Measurements from ENCODE around the gene SLC39A10.

The SLC39A10 gene

GRCh38 chr2:195709901-195710806 is 53.1 kb downstream of the SLC39A10 start:
- Histone ChIP-seq H3K9me3 (ENCODE audit: control insufficient read depth, insufficient read depth, low read length) (no peaks in the 10 kb centered on the region), H3K4me1 (ENCODE audit: control insufficient read depth, insufficient read depth, low read length) (no peaks in the 10 kb centered on the region), H3K4me3 (ENCODE audit: low read depth, low read length) (no peak overlapping the region), H3K27me3 (ENCODE audit: control insufficient read depth, insufficient read depth, low read length) (no peaks in the 10 kb centered on the region), H3K9ac (ENCODE audit: low read depth, low read length) (no peak overlapping the region), H3K36me3 (ENCODE audit: control insufficient read depth, insufficient read depth, low read length) (peaks cover 3% of the 10 kb centered on the region)

GRCh38 chr2:195711478-195711877 is 54.5 kb downstream of the SLC39A10 start:
- H3K9me3 ChIP-seq (ENCODE audit: control insufficient read depth, insufficient read depth, low read length) = no peaks in the 10 kb centered on the region
- no peaks in the 10 kb centered on the region for H3K27me3 ChIP-seq (ENCODE audit: control insufficient read depth, insufficient read depth, low read length)
- peaks cover 7% of the 10 kb centered on the region for H3K36me3 ChIP-seq (ENCODE audit: control insufficient read depth, insufficient read depth, low read length)
- no peaks in the 10 kb centered on the region for H3K4me1 ChIP-seq (ENCODE audit: control insufficient read depth, insufficient read depth, low read length)
- H3K4me3 ChIP-seq (ENCODE audit: low read depth, low read length) = no peak overlapping the region
- no peak overlapping the region for H3K9ac ChIP-seq (ENCODE audit: low read depth, low read length)

GRCh38 chr2:195716466-195716865 is 59.4 kb downstream of the SLC39A10 start:
- peaks cover 4% of the 10 kb centered on the region for H3K36me3 ChIP-seq (ENCODE audit: control insufficient read depth, insufficient read depth, low read length)
- H3K4me3 ChIP-seq (ENCODE audit: low read depth, low read length) = no peak overlapping the region
- no peak overlapping the region for H3K9ac ChIP-seq (ENCODE audit: low read depth, low read length)
- H3K4me1 ChIP-seq (ENCODE audit: control insufficient read depth, insufficient read depth, low read length) = no peaks in the 10 kb centered on the region
- H3K9me3 ChIP-seq (ENCODE audit: control insufficient read depth, insufficient read depth, low read length) = no peaks in the 10 kb centered on the region
- H3K27me3 ChIP-seq (ENCODE audit: control insufficient read depth, insufficient read depth, low read length) = no peaks in the 10 kb centered on the region

- H3K4me1 ChIP-seq (ENCODE audit: control insufficient read depth, insufficient read depth, low read length) = no peaks in the 10 kb centered on the region
- H3K9ac ChIP-seq (ENCODE audit: low read depth, low read length) = no peak overlapping the region
- H3K9me3 ChIP-seq (ENCODE audit: control insufficient read depth, insufficient read depth, low read length) = no peaks in the 10 kb centered on the region
- H3K4me3 ChIP-seq (ENCODE audit: low read depth, low read length) = no peak overlapping the region
- no peaks in the 10 kb centered on the region for H3K27me3 ChIP-seq (ENCODE audit: control insufficient read depth, insufficient read depth, low read length)
- no peaks in the 10 kb centered on the region for H3K36me3 ChIP-seq (ENCODE audit: control insufficient read depth, insufficient read depth, low read length)
Measured at GRCh38 chr2:195721042-195721441, 64.0 kb downstream of the SLC39A10 start.

DNA sequence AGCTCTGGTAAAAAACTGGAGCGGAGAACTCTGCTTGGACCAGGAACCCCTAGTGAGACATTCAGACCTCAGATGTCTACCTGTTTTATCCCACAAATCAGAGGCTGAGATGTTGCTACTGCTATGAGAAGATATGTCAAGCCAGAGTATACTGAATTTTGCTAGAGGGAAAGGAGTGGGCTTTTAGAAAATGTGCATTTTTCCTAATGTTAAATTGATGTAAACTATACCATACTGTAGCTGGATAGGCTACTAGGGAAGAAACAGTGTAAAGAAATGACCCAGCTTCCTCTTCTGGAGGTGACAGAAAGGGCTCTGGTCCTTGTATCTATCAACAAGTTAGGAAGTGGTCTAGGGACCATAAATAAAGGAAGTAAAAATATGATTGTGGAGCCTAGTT is 65.0 kb downstream of the SLC39A10 start:
- H3K9me3 ChIP-seq (ENCODE audit: control insufficient read depth, insufficient read depth, low read length) = no peaks in the 10 kb centered on the region
- no peaks in the 10 kb centered on the region for H3K36me3 ChIP-seq (ENCODE audit: control insufficient read depth, insufficient read depth, low read length)
- H3K27me3 ChIP-seq (ENCODE audit: control insufficient read depth, insufficient read depth, low read length) = no peaks in the 10 kb centered on the region
- no peaks in the 10 kb centered on the region for H3K4me1 ChIP-seq (ENCODE audit: control insufficient read depth, insufficient read depth, low read length)
- no peak overlapping the region for H3K4me3 ChIP-seq (ENCODE audit: low read depth, low read length)
- H3K9ac ChIP-seq (ENCODE audit: low read depth, low read length) = no peak overlapping the region

DNA sequence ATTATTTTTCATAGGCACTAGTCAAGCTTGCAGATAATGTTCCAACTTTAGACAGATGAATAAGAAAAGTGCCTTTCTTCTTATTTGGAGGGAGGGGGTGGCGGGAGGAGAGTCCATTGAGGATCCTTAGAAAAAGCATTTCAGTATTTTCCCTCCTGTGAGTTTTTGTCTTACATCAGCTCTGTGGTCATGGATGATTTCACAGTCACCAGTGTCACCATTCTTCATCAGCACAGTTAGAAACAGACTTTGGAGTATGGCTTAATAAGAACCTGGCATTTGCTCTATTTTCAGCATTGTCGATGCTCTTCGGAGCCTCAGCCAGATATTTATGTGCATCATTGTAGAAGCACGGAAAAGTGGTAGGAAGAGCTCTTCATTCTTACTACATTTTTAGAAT is 70.1 kb downstream of the SLC39A10 start:
- H3K4me3 ChIP-seq (ENCODE audit: low read depth, low read length) = no peak overlapping the region
- no peaks in the 10 kb centered on the region for H3K4me1 ChIP-seq (ENCODE audit: control insufficient read depth, insufficient read depth, low read length)
- H3K27me3 ChIP-seq (ENCODE audit: control insufficient read depth, insufficient read depth, low read length) = no peaks in the 10 kb centered on the region
- H3K9me3 ChIP-seq (ENCODE audit: control insufficient read depth, insufficient read depth, low read length) = no peaks in the 10 kb centered on the region
- H3K9ac ChIP-seq (ENCODE audit: low read depth, low read length) = no peak overlapping the region
- H3K36me3 ChIP-seq (ENCODE audit: control insufficient read depth, insufficient read depth, low read length) = peaks cover 5% of the 10 kb centered on the region

DNA sequence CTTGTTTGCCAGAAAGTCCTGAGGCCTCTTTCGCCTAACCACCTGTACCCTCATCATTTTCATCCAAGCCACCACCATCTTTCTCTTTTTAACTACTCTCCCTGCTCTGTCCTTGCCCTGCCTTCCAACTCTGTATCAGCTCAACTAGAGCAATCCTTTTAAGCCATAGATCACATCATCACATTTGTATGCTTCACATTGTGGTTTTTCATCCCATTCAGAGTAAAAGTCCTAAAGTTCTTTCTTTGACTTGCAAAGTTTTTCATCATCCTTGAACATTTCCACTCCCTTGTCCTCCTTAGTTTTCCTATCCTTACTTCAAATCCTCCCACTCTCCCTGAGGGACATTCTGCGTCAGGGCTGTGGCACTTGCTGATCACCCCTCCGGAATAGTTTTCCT is 73.9 kb downstream of the SLC39A10 start:
- Histone ChIP-seq H3K9me3 (ENCODE audit: control insufficient read depth, insufficient read depth, low read length) (no peaks in the 10 kb centered on the region), H3K4me3 (ENCODE audit: low read depth, low read length) (no peak overlapping the region), H3K27me3 (ENCODE audit: control insufficient read depth, insufficient read depth, low read length) (no peaks in the 10 kb centered on the region), H3K9ac (ENCODE audit: low read depth, low read length) (no peak overlapping the region), H3K4me1 (ENCODE audit: control insufficient read depth, insufficient read depth, low read length) (no peaks in the 10 kb centered on the region), H3K36me3 (ENCODE audit: control insufficient read depth, insufficient read depth, low read length) (peaks cover 5% of the 10 kb centered on the region)

- Histone ChIP-seq H3K9ac (ENCODE audit: low read depth, low read length) (no peak overlapping the region), H3K4me3 (ENCODE audit: low read depth, low read length) (no peak overlapping the region), H3K27me3 (ENCODE audit: control insufficient read depth, insufficient read depth, low read length) (no peaks in the 10 kb centered on the region), H3K9me3 (ENCODE audit: control insufficient read depth, insufficient read depth, low read length) (no peaks in the 10 kb centered on the region), H3K4me1 (ENCODE audit: control insufficient read depth, insufficient read depth, low read length) (no peaks in the 10 kb centered on the region), H3K36me3 (ENCODE audit: control insufficient read depth, insufficient read depth, low read length) (peaks cover 5% of the 10 kb centered on the region)
Measured at GRCh38 chr2:195732574-195732973, 75.5 kb downstream of the SLC39A10 start.

DNA sequence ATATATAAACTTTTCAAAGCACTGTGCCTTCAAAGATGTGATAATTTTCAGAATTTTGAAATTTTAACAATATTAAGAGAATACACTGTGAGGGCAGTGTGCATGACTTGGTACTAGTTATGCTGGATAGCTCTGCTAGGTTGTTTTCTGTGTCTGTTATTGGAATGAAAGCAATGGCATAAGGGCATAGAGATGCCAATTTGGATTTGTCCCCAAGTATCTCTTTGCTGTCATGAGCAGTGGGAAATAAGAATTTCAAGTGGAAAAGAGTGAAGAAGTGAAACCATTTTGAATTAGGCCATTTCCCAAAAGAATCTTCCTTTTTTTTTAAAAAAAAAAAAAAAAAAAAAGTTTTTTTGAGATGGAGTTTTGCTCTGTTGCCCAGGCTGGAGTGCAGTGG is 76.8 kb downstream of the SLC39A10 start:
- no peaks in the 10 kb centered on the region for H3K4me1 ChIP-seq (ENCODE audit: control insufficient read depth, insufficient read depth, low read length)
- H3K9ac ChIP-seq (ENCODE audit: low read depth, low read length) = no peak overlapping the region
- peaks cover 5% of the 10 kb centered on the region for H3K36me3 ChIP-seq (ENCODE audit: control insufficient read depth, insufficient read depth, low read length)
- H3K4me3 ChIP-seq (ENCODE audit: low read depth, low read length) = no peak overlapping the region
- H3K9me3 ChIP-seq (ENCODE audit: control insufficient read depth, insufficient read depth, low read length) = no peaks in the 10 kb centered on the region
- no peaks in the 10 kb centered on the region for H3K27me3 ChIP-seq (ENCODE audit: control insufficient read depth, insufficient read depth, low read length)

DNA sequence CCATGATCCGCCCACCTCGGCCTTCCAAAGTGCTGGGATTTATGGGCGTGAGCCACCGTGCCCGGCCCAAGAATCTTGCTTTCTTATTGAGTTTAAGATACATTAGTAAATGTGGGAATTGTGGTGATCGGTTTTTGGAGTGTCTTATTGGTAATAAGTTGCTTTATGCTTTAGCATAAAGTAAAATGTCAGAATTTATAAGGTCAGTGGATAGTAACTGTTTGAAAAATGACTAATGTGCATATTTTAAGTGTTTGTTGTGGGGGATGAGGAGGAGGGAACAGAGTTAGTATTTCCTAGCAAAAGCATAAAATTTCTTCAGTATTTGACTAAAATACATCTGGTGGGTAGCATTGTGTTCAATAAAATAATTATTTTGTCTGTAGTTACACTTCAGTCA is 77.4 kb downstream of the SLC39A10 start:
- Histone ChIP-seq H3K9ac (ENCODE audit: low read depth, low read length) (no peak overlapping the region), H3K27me3 (ENCODE audit: control insufficient read depth, insufficient read depth, low read length) (no peaks in the 10 kb centered on the region), H3K4me1 (ENCODE audit: control insufficient read depth, insufficient read depth, low read length) (no peaks in the 10 kb centered on the region), H3K9me3 (ENCODE audit: control insufficient read depth, insufficient read depth, low read length) (no peaks in the 10 kb centered on the region), H3K4me3 (ENCODE audit: low read depth, low read length) (no peak overlapping the region), H3K36me3 (ENCODE audit: control insufficient read depth, insufficient read depth, low read length) (peaks cover 5% of the 10 kb centered on the region)

GRCh38 chr2:195734931-195735330 is 77.9 kb downstream of the SLC39A10 start:
- H3K9ac ChIP-seq (ENCODE audit: low read depth, low read length) = no peak overlapping the region
- H3K9me3 ChIP-seq (ENCODE audit: control insufficient read depth, insufficient read depth, low read length) = no peaks in the 10 kb centered on the region
- H3K4me3 ChIP-seq (ENCODE audit: low read depth, low read length) = no peak overlapping the region
- peaks cover 5% of the 10 kb centered on the region for H3K36me3 ChIP-seq (ENCODE audit: control insufficient read depth, insufficient read depth, low read length)
- no peaks in the 10 kb centered on the region for H3K27me3 ChIP-seq (ENCODE audit: control insufficient read depth, insufficient read depth, low read length)
- H3K4me1 ChIP-seq (ENCODE audit: control insufficient read depth, insufficient read depth, low read length) = no peaks in the 10 kb centered on the region

GRCh38 chr2:195735347-195735746 is 78.3 kb downstream of the SLC39A10 start:
- no peak overlapping the region for H3K9ac ChIP-seq (ENCODE audit: low read depth, low read length)
- no peaks in the 10 kb centered on the region for H3K9me3 ChIP-seq (ENCODE audit: control insufficient read depth, insufficient read depth, low read length)
- H3K27me3 ChIP-seq (ENCODE audit: control insufficient read depth, insufficient read depth, low read length) = no peaks in the 10 kb centered on the region
- no peak overlapping the region for H3K4me3 ChIP-seq (ENCODE audit: low read depth, low read length)
- H3K4me1 ChIP-seq (ENCODE audit: control insufficient read depth, insufficient read depth, low read length) = no peaks in the 10 kb centered on the region
- H3K36me3 ChIP-seq (ENCODE audit: control insufficient read depth, insufficient read depth, low read length) = peaks cover under 1% of the 10 kb centered on the region

All from iPS-15b (cell line).